A673 (cell line): ENCODE measurements around the gene COLQ. TPM values are rescaled to one million over a fixed set of nuclear protein-coding genes. Genes with fewer than 3 reads are reported as not detected.
A peak's percentile ranks its signal among the peaks of the same experiment; 100 is the strongest.

Experiments
- BruUV-seq: library from RNA; stranded (reverse); fragments of 400-500 nt; replicated peaks from 2 replicates; lab custom pipeline; 2021; lab: Mats Ljungman, UMichigan
- CTCF ChIA-PET: fragments of 300-600 bp; sonication (Branson Sonifier 250); formaldehyde crosslinking; loops from one replicate; lab custom pipeline; 2022; ENCODE audit warnings: antibody characterized with exemption; lab: Charles Lee
- POLR2A ChIA-PET: fragments of 300-600 bp; sonication (Branson Sonifier 250); formaldehyde crosslinking; loops from one replicate; lab custom pipeline; 2022; ENCODE audit warnings: antibody characterized with exemption; ENCODE audit not compliant: low non-redundant PET; lab: Charles Lee
- DNase-seq: peaks from one replicate; pipeline ENCODE4 v3.0.0-alpha.2; 2015; ENCODE audit warnings: low spot score
- H3K27ac ChIP-seq: fragments of 200-600 bp; sonication (generic); 2 replicates; pipeline ENCODE4 v1.5.1; 2016; ENCODE audit warnings: mixed run types, low read depth, mild to moderate bottlenecking, mixed read lengths, antibody characterized with exemption, low read length; ENCODE audit not compliant: poor library complexity, severe bottlenecking
- H3K27me3 ChIP-seq: fragments of 200-600 bp; sonication (generic); replicated peaks from 2 replicates; pipeline ENCODE4 v1.6.1; 2017; ENCODE audit warnings: mixed run types, low read depth, mild to moderate bottlenecking, mixed read lengths, antibody characterized with exemption, low read length; ENCODE audit not compliant: insufficient read depth, poor library complexity
- H3K36me3 ChIP-seq: fragments of 200-600 bp; sonication (generic); 2 replicates; pipeline ENCODE4 v1.6.1; 2016; ENCODE audit warnings: mixed run types, mild to moderate bottlenecking, mixed read lengths, antibody characterized with exemption, low read length; ENCODE audit not compliant: insufficient read depth, poor library complexity, severe bottlenecking
- H3K4me1 ChIP-seq: fragments of 200-600 bp; sonication (generic); 2 replicates; pipeline ENCODE4 v1.6.1; 2017; ENCODE audit warnings: mixed run types, mild to moderate bottlenecking, mixed read lengths, antibody characterized with exemption, low read length; ENCODE audit not compliant: insufficient read depth, poor library complexity, severe bottlenecking
- H3K4me3 ChIP-seq: fragments of 200-600 bp; sonication (generic); 2 replicates; pipeline ENCODE4 v1.5.1; 2016; ENCODE audit warnings: low read depth, mixed run types, mild to moderate bottlenecking, mixed read lengths, low read length; ENCODE audit not compliant: poor library complexity, severe bottlenecking
- H3K9me3 ChIP-seq: fragments of 200-600 bp; sonication (generic); 2 replicates; pipeline ENCODE4 v1.6.1; 2016; ENCODE audit warnings: mixed run types, low read depth, mild to moderate bottlenecking, mixed read lengths, antibody characterized with exemption, low read length; ENCODE audit not compliant: poor library complexity, severe bottlenecking
- CTCF ChIP-seq: fragments of 300-800, 200-600 bp; sonication (generic); conservative IDR thresholded peaks from 2 replicates; pipeline ENCODE4 v1.5.1; 2017; ENCODE audit warnings: low read depth, mild to moderate bottlenecking, antibody characterized with exemption, low read length, moderate library complexity, mixed read lengths
- EZH2 ChIP-seq: fragments of 200-600 bp; sonication (generic); IDR thresholded peaks from 2 replicates; pipeline ENCODE4 v1.6.1; 2017; ENCODE audit warnings: borderline replicate concordance, low read depth, mild to moderate bottlenecking, mixed read lengths, antibody characterized with exemption, low read length; ENCODE audit not compliant: poor library complexity, severe bottlenecking
- intact Hi-C: fragments of 100-400 bp; cut with micrococcal nuclease; formaldehyde crosslinking; loops from one replicate; pipeline ENCODE4 v1.10.0; 2022; ENCODE audit not compliant: unreplicated experiment
- total RNA-seq: library from RNA; stranded (reverse); gene quantifications from 2 replicates; pipeline ENCODE4 v1.2.3, GENCODE V29; 2021

COLQ gene
- total RNA-seq, 1 experiment from 2014 or later = 0.21 TPM

- Histone ChIP-seq H3K27me3 (no peaks in the 10 kb centered on the region), H3K4me3 (no peak overlapping the region), H3K36me3 (peaks cover 22% of the 10 kb centered on the region), H3K4me1 (no peaks in the 10 kb centered on the region), H3K27ac (no peak overlapping the region), H3K9me3 (no peaks in the 10 kb centered on the region)
- ChIA-PET POLR2A (no interaction called here), CTCF (no interaction called here)
- TF ChIP-seq CTCF (no peak), EZH2 (no peak)
- BruUV-seq = no TSS peak
- no peak for DNase-seq
- intact Hi-C loops = loop anchor here (5.0 kb wide), 1 partner anchor 292 kb away; no protein-coding TSS in a partner anchor
These were observed 112.3 kb downstream of the COLQ start for GRCh38 chr3:15409239-15409638.

GRCh38 chr3:15405448-15406050, 116.0 kb downstream of the COLQ start:
- CTCF ChIA-PET = interaction anchor here (0.6 to 1.9 kb wide), 8 partner anchors 40 to 205 kb away, joined by 3 to 22 read pairs (median 6); partner anchors contain the start of gene CAPN7
- peak; percentile 73 for DNase-seq
- no peak overlapping the region for H3K27ac ChIP-seq
- no peak overlapping the region for H3K4me3 ChIP-seq
- no TSS peak for BruUV-seq
- H3K27me3 ChIP-seq = no peaks in the 10 kb centered on the region
- H3K9me3 ChIP-seq = no peaks in the 10 kb centered on the region
- intact Hi-C loops = loop anchor here (1.0 to 5.0 kb wide), 2 partner anchors 203 to 288 kb away; no protein-coding TSS in a partner anchor
- TF ChIP-seq CTCF (peak; percentile 75), EZH2 (no peak)
- POLR2A ChIA-PET = interaction anchor here (0.6 kb wide), 2 partner anchors 20 to 40 kb away, joined by 3 to 5 read pairs; no protein-coding TSS in a partner anchor
- no peaks in the 10 kb centered on the region for H3K36me3 ChIP-seq
- no peaks in the 10 kb centered on the region for H3K4me1 ChIP-seq

- Histone ChIP-seq H3K4me3 (no peak overlapping the region), H3K9me3 (no peaks in the 10 kb centered on the region), H3K27me3 (no peaks in the 10 kb centered on the region), H3K36me3 (no peaks in the 10 kb centered on the region), H3K4me1 (no peaks in the 10 kb centered on the region), H3K27ac (no peak overlapping the region)
- ChIA-PET CTCF (interaction anchor here (0.6 to 1.9 kb wide), 6 partner anchors 41 to 205 kb away, joined by 3 to 22 read pairs (median 8); partner anchors contain the start of gene CAPN7), POLR2A (interaction anchor here (0.5 to 0.6 kb wide), 2 partner anchors 20 to 299 kb away, joined by 3 to 5 read pairs; no protein-coding TSS in a partner anchor)
- intact Hi-C loops = loop anchor here (1.0 to 5.0 kb wide), 2 partner anchors 202 to 287 kb away; no protein-coding TSS in a partner anchor
- no peak for TF ChIP-seq CTCF
- no peak for TF ChIP-seq EZH2
- BruUV-seq = no TSS peak
- no peak for DNase-seq
These were observed 116.7 kb downstream of the COLQ start for GRCh38 chr3:15404767-15405166.
